ENCODE results near the gene NPAS3.

GRCh38 chr14:33812601-33813000, 873.9 kb downstream of the NPAS3 start:
- TF ChIP-seq EP300 (IDR thresholded peaks at IDR 0.05) (no peak), CTCF (IDR thresholded peaks at IDR 0.05) (no peak), POLR2A (IDR thresholded peaks at IDR 0.05) (no peak)

All from sigmoid colon (tissue), 4 donors.